Ramos (cell line): Measurements from ENCODE around the gene DIRAS1.

ENCODE experiments used
- in situ Hi-C: fragments of 300-500 bp; cut with MboI; formaldehyde crosslinking; loops from one replicate; pipeline ENCODE4 v1.14.3; 2022; ENCODE audit warnings: low sequenced_read_pairs; ENCODE audit not compliant: unreplicated experiment

DIRAS1 gene

GRCh38 chr19:2756477-2756876, 35.3 kb upstream of the DIRAS1 start:
- in situ Hi-C loops = no loop called here

GRCh38 chr19:2755811-2756210, 34.6 kb upstream of the DIRAS1 start:
- in situ Hi-C loops = no loop called here

DNA sequence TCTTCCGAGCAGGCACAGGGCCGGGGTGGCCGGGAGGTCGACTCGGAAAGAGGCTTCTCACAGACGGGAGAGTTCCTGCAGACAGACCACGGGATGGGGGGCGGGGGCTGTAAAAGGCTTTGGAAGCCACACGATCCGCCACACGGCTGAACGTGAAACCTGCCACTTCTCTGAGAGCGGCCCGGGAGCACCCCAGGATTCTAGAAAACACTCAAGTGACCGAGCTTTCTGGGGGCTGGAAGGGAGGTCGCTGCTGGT, 34.2 kb upstream of the DIRAS1 start:
- in situ Hi-C loops = no loop called here

DNA sequence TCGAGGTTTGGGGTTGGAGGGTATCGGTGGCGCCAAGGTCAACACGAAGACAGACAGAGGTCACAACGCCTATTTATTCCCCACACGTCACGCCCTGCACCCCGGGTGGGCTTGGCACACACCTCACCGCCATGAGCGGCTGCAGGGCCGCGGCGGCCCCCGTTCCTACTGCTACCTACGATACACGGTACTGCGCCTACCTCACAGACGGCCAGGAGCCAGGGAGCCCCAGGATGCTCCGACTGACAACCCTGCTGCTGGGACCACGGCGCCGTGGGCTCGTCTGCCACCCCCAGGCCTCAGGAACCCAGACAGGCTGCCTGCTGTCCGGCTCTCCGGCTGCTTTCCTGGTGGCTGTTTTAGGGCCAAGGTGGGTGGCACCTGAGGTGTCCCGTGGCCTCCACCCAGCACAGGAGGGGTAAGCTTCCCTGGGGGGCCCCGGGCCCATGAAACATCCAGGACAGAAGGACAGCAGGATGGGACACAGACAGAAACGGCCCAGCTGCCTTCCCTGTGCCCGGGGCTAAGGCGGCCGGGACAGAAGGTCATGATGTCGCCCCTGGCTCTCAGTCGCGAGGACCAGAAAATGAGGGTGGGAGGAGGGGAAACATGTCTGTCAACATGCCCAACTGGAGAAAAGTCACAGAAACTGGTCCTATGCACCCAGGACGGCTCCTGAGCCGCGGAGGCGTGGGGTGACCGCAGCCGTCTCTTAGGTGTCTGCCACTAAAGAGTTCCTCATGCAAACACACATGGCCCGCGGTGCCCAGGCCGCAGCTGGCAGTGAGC, 33.7 kb upstream of the DIRAS1 start:
- in situ Hi-C loops = loop anchor here (5.0 kb wide), 1 partner anchor 108 kb away; no protein-coding TSS in a partner anchor

DNA sequence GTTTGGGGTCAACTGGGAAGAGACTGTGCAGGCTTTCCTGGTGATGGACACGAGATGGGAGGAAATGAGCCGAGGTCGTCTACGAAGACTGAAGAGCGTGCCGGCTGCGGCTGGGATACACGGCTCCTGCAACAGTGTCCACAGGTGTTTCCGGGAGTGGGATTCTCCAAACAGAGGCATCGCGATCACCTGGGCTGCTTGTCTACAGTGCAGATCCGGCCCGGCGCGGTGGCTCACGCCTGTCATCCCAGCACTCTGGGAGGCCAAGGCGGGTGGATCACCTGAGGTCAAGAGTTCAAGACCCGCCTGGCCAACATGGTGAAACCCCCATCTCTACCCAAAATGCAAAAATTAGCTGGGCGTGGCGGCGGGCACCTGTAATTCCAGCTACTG, 30.3 kb upstream of the DIRAS1 start:
- in situ Hi-C loops = loop anchor here (5.0 kb wide), 1 partner anchor 104 kb away; no protein-coding TSS in a partner anchor

- in situ Hi-C loops = loop anchor here (5.0 kb wide), 1 partner anchor 104 kb away; no protein-coding TSS in a partner anchor
These were observed 29.8 kb upstream of the DIRAS1 start for GRCh38 chr19:2750808-2751437.

DNA sequence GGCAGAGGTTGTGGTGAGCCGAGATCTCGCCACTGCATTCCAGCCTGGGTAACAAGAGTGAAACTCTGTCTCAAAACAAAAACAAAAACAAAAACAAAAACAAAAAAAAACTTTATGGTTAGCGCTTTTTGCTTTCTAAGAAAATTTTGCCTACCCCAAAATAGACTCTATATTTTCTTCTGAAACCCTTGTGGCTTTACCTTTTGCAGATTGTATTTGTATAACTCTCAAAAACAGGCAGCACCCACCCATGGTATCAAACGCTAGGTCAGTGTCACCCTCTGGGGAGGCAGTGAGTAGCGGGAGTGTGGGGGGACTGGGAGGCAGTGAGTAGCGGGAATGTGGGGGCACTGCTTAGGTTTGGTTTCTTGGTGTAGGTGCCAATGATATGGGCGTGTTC, 26.2 kb upstream of the DIRAS1 start:
- in situ Hi-C loops = no loop called here

- in situ Hi-C loops = no loop called here
These were observed 22.9 kb upstream of the DIRAS1 start for GRCh38 chr19:2744113-2744512.

DNA sequence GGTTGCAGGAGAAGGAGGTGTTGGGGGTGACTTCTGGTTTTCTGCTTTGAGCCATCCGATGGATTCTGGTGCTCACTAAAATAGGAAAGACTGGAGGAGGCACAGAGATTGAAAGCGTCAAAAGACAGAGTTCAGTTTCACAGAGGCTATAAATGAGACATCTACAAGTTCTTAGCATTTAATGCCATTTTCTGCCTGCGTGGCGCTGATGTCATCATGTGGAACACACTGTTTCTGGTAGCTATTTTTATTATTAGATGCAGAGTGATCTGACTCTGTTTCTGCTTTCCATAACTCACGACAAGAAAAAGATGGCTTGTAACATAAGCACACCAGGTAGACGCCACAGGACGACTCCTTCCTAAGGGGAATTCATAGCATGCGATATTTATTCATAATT, 21.9 kb upstream of the DIRAS1 start:
- in situ Hi-C loops = no loop called here

DNA sequence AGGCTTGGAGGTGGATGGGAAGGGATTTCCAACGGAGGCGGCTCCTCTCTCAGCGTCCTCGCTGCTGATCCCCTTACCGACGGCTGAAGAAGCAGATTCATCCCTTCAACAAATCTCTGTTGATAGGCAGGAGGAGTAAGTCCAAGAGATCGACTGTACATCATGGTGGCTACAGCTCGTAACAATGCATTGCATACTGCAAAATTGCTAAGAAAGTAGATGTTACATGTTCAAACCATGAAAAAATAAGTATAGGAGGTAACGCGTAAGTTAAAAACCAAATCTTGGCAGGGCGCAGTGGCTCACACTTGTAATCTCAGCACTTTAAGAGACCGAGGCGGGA, 19.1 kb upstream of the DIRAS1 start:
- in situ Hi-C loops = no loop called here

DNA sequence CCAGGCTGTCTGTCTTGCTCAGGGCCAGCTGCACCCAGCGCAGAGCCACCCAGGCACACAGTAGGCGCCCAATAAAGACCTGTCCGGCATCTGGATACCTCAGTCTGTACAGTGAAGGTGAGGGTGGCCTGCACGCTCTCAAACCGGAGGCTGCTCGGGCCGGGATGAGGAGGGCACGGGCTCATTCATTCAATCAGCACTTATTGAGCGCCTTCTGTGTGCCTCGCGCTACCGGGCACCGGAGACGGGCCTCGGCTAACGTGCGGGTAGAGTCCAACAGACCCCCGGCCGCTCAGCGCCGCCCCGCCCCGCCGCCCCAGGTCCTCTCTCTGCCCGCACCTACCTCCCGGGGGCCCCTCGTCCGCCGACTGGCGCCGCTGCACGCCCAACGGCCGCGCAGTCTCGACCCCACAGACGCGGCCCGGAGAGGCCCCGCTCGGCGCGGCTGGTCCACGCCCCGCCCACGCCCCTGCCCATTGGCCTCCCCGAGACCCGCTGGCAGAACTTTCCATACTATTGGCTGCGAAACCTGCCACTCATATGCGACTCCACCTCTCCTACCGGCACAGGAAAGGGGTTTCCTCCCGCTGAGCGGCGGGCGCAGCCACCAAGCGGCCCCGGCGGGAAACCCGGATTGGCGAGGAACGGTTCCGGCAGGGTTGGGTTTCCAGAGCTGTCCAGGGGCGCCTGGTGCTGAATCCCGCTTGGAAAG, 18.6 kb upstream of the DIRAS1 start, which contains the start of gene SLC39A3:
Gene SLC39A3 (minus strand): TSS at position 416 of the 712 bp plus-strand sequence. CDS start 2,760 bp downstream, outside the sequence.
- in situ Hi-C loops = no loop called here

GRCh38 chr19:2736550-2737190, 15.5 kb upstream of the DIRAS1 start:
- in situ Hi-C loops = no loop called here

DNA sequence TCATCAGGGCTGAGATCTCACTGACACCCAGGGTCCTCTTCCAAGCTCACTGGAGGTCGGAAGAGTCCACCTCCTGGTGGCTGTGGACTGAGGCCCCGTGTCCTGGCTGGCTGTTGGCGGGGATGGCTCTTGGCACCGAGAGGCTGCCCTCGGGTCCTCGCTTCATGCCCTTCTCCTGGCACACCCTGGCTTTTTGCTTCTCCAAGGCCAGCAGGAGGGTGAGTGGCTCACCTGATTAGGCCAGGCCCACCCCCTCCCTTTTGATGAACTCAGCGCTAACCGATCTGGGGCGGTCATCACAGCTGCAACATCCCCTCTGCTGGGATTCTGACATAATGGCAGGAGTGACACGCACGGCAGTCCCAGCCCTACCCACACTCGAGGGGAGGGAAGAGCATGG, 14.2 kb upstream of the DIRAS1 start:
- in situ Hi-C loops = no loop called here

DNA sequence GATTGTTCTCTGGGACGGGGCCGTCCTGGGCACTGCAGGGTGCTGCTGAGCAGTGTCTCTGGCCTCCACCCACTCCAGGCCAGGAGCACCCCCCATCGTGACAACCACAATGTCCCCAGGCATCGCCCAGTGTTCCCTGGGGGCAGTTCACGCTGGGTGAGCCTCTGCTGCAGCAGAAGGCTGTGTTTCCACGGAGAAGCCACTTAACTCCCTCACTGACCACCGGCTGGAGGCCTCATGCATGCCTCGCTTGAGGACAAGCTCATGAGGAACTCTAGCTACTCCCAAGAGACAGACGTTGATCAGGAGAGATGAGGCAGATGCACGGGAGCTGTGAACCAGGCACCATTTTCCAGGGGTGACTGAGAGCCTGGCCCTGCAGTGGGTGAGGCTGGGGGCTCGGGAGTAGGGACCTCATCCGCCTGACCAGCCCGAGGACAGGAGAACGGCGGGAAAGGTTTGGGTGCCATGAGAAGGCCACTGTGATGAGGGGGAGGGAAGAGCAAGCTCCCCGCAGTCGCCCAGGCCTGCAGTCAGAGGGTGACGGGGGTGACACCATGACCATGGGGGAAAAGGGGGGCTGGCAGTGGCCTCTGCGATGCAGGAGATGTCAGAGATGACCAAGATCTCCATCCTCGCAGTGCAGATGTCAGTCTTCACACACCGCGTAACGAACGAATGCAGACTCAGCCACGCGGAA, 13.6 kb upstream of the DIRAS1 start:
- in situ Hi-C loops = no loop called here

DNA sequence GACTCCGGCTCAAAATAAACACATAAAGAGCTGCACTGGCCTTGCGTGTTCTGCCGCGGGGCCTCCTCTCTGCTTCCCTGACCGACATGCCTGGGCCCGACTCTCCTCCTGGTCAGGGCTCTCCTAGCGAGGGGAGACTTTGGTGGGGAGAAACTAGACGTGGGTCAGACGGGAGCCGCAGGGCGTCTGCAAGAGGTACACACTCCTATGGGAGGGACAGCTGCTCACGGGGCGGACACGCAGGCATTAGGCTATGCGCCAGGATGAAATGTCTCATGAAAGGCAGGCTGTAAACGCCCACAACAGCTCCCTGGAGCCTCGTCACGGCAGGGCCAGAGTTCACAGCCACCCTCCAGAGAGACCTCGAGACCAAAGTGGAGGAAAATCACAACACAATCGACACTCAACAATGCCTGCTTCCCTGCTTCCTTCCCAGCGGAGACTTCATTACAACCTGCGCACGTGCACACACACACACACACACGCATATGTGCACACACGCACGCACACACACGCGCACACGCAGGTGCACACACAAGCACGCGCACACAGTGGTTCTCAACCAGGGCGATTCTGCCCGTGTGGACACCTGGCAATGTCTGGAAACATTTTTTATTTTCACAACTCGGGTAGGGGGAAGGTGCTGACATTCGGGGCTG, 12.9 kb upstream of the DIRAS1 start:
- in situ Hi-C loops = no loop called here

GRCh38 chr19:2732883-2733282, 11.7 kb upstream of the DIRAS1 start:
- in situ Hi-C loops = no loop called here

DNA sequence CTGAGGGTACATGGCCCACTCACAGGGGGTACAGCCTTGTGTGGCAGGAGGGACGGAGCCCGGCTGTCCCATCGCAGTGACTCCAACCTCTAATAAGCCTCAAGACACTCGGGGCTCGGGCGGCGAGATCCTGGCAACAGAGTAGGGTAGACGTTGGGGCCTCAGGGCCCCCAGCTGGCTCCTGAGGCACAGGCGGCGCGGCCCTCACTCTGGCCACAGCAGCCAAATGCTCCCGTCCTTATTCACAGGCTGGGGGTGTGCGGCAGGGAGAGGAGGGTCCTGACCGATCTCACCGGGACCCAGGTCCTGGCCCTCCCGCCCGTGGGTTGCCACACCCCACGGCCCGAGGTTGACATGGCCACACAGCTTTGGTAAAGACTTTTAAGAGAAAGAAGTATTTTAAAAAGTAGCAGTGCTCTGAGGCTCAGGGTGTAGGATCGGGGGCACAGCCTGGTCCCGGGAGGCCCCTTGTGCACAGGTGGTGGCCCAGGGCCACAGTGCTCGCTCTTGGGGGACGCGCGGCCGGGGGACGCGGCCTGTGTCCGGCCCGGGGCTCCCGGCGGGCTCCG, 11.1 kb upstream of the DIRAS1 start:
- in situ Hi-C loops = no loop called here

DNA sequence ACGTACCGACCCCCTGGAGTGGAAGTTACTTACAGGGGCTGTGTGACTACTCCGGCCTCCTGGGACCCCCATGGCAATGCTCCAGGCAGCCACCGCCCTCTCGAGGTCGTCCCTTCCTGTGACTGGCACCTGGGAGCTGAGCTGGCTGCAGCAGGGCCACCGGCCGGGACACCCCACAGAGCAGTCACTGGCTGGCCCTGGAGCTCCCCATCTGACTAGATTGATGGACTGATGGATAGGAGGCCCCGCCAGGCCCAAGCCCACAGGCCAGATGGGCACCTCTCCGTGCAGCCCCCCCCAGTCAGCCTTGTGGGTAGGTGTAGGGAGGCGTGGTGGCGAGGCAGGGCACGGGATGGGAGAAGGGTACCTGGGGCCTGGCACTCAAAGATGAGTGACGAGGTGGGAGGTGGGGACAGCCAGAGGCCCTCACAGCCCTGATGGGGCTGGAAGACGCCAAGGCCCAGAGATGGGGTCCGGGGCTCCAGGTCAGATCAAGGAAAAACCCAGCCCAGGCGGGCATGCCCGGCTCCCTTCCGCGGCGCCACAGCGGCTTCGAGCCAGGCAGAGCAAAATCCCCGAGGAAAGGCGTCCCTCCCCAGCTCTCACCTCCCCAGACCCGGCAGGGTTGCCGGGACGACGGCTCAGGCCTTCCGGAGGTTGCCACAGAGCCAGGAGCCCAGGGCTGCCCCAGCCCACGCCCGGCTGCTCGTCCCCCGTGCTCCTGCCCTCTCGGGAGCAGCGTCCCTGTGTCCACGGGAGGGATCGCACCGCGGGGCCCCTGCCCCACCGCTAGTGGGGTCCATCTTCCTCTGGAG, 10.2 kb upstream of the DIRAS1 start:
- in situ Hi-C loops = no loop called here
